GM12891 (cell line): ENCODE results near the gene EPM2AIP1.
A peak's percentile ranks its signal among the peaks of the same experiment; 100 is the strongest.

ENCODE experiments used
- DNase-seq: peaks from one replicate; pipeline ENCODE4 v3.0.0; 2011; ENCODE audit warnings: low spot score; ENCODE audit not compliant: insufficient read length
- FAIRE-seq: peaks from 2 replicates; lab custom pipeline; 2011; peaks lifted over from hg19 to GRCh38; lab: Jason Lieb, UNC
- PAX5 ChIP-seq: IDR thresholded peaks from 2 replicates; pipeline ENCODE4 v1.6.1; 2011; ENCODE audit warnings: low read length, moderate library complexity, mild to moderate bottlenecking; ENCODE audit not compliant: insufficient read depth, severe bottlenecking
- POLR2A ChIP-seq: IDR thresholded peaks from 2 replicates; pipeline ENCODE4 v1.6.1; 2011; ENCODE audit warnings: low read depth, low read length, control low read depth
- POLR2AphosphoS5 ChIP-seq: IDR thresholded peaks from 2 replicates; pipeline ENCODE4 v1.6.1; 2011; ENCODE audit warnings: low read depth, low read length, control low read depth
- POU2F2 ChIP-seq: IDR thresholded peaks from 2 replicates; pipeline ENCODE4 v1.6.1; 2011; ENCODE audit warnings: low read depth, mild to moderate bottlenecking, control low read depth, low read length, moderate library complexity
- SPI1 ChIP-seq: IDR thresholded peaks from 2 replicates; pipeline ENCODE4 v1.6.1; 2011; ENCODE audit warnings: low read depth, low read length, control low read depth
- TAF1 ChIP-seq: IDR thresholded peaks from 2 replicates; pipeline ENCODE4 v1.6.1; 2011; ENCODE audit warnings: low read depth, low read length, control low read depth

The EPM2AIP1 gene

GRCh38 chr3:37029111-37029510 lies 36.2 kb upstream of the EPM2AIP1 start:
- FAIRE-seq (no peak), DNase-seq (no peak)
- no peak for TF ChIP-seq POLR2AphosphoS5
- TF ChIP-seq PAX5 = no peak
- no peak for TF ChIP-seq SPI1
- no peak for TF ChIP-seq POLR2A
- no peak for TF ChIP-seq TAF1
- TF ChIP-seq POU2F2 = no peak

DNA sequence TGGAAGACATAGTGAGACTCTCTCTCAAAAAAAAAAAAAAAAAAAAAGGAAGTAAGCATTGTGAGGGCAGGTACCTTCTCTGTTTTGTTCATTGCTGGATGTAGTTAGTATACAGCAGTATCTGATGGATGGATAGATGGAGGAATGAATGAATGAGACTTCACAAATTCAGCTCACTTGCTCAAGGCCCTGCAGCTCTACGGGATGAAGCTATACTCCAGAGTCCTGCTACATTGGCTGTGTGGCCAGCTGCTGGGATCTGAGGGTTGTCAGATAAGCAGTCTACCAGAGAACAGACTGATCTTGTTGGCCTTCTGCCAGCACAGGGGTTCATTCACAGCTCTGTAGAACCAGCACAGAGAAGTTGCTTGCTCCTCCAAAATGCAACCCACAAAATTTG lies 35.4 kb upstream of the EPM2AIP1 start:
- TF ChIP-seq POLR2A (no peak), SPI1 (no peak), POLR2AphosphoS5 (no peak), PAX5 (no peak), POU2F2 (no peak)

DNA sequence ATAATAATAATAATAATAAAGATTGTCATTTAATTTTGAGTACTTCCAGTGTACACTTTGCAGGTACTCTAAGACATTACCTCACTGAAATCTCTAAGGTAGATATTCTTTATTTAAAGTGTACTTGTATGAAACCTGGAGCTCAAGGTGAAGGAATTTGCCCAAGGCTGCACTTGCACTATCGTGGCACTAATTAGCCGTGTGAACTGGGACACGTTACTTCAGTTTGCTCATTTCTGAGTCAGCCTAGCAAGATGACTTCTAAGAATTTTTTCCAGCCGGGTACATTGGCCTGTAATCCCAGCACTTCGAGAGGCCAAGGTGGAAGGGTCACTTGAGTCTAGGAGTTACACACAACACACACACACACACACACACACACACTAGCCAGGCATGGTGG lies 33.9 kb upstream of the EPM2AIP1 start:
- FAIRE-seq (no peak), DNase-seq (no peak)
- TF ChIP-seq TAF1 (no peak), POLR2AphosphoS5 (no peak), POLR2A (no peak), POU2F2 (no peak), PAX5 (no peak), SPI1 (no peak)

More for the DNA sequence above, 35.4 kb upstream of the EPM2AIP1 start:
- DNase-seq (no peak), FAIRE-seq (no peak)

DNA sequence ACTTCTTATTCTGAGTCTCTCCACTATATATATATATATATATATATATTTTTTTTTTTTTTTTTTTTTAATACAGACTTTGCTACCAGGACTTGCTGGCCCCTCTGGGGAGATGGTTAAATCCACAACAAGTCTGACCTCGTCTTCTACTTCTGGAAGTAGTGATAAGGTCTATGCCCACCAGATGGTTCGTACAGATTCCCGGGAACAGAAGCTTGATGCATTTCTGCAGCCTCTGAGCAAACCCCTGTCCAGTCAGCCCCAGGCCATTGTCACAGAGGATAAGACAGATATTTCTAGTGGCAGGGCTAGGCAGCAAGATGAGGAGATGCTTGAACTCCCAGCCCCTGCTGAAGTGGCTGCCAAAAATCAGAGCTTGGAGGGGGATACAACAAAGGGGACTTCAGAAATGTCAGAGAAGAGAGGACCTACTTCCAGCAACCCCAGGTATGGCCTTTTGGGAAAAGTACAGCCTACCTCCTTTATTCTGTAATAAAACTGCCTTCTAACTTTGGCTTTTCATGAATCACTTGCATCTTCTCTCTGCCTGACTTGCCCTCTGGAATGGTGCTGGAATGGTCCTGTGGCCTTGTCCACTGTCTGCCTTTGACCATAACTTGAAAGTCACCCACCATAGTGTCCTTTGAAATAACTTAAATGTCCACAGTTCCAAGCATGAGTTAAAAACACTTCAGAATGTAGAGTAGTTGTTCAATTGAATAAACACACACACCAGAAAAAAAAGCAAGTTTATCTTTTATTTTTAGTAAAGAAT lies 32.8 kb upstream of the EPM2AIP1 start:
- no peak for FAIRE-seq

GRCh38 chr3:37024820-37025405 lies 32.0 kb upstream of the EPM2AIP1 start:
- no peak for FAIRE-seq
- DNase-seq = no peak
- TF ChIP-seq SPI1 = peak; percentile 92
- TF ChIP-seq POU2F2 = no peak

More for the DNA sequence above, 32.8 kb upstream of the EPM2AIP1 start:
- DNase-seq = no peak
- TF ChIP-seq TAF1 (no peak), PAX5 (no peak), POU2F2 (no peak), SPI1 (no peak), POLR2AphosphoS5 (no peak)

DNA sequence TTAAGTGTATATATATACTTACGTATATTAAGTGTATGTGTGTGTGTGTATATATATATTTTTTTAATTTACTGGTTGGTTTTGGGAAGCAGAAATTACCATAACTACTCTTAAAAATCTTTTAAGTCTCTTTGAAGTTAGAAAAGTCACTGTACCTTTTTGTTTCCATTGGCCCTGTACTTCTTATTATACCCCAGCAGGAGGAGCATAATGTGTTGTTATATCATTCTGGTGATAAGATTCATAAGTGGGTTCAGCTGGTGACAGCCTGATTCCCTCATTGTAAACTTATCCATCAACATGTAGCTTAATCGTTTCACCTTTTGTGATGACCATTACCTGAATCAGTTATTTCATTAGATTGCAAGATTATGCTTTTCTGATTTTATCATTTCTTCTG lies 31.2 kb upstream of the EPM2AIP1 start:
- DNase-seq (no peak), FAIRE-seq (no peak)
- no peak for TF ChIP-seq POLR2AphosphoS5
- no peak for TF ChIP-seq POU2F2
- TF ChIP-seq POLR2A = no peak
- TF ChIP-seq TAF1 = no peak
- no peak for TF ChIP-seq PAX5
- TF ChIP-seq SPI1 = no peak

DNA sequence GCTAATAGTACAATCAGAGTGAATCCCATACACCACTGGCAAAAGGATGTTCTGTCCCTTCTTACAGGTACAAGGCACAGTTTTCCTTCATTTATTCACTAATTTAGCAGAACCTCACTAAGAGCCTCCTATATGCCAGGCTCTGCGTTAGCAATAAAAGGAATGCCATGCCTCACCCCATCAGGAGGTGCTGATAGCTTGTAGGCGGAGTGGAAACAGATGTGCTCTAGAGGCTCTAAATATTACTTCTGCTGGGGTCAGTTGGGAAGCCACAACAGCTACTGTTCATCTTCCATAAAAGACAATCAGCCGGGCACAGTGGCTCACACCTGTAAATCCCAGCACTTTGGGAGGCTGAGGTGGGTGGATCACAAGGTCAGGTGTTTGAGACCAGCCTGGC lies 24.8 kb upstream of the EPM2AIP1 start:
- no peak for FAIRE-seq
- TF ChIP-seq SPI1 (no peak), POLR2A (no peak), TAF1 (no peak), POU2F2 (no peak), PAX5 (no peak), POLR2AphosphoS5 (no peak)

DNA sequence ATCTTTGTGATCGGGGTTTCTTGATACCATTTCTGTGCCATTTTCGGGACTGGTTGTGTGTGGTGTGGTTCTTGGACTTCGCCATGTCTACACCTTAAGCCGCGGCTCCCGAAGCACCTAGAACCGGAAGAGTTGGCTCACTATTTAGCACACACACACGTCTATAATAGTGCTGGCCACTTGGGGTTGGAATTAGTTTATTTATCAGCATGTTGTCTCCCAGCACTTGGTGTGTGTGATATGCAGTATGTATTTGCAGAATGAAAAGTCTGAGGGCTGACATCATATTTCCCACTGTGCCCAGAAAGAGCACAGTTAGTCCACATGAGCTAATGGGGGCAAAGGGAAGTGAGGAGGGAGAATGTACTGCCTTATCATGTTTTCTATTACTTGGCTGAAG lies 24.0 kb upstream of the EPM2AIP1 start:
- DNase-seq = no peak
- TF ChIP-seq POLR2AphosphoS5 = no peak
- no peak for TF ChIP-seq POLR2A
- TF ChIP-seq TAF1 = no peak
- no peak for TF ChIP-seq POU2F2
- TF ChIP-seq SPI1 = no peak
- TF ChIP-seq PAX5 = no peak
- FAIRE-seq = no peak

More for the DNA sequence above, 24.8 kb upstream of the EPM2AIP1 start:
- DNase-seq = no peak

GRCh38 chr3:37015642-37016041 lies 22.7 kb upstream of the EPM2AIP1 start:
- TF ChIP-seq PAX5 (no peak), POLR2A (no peak), POU2F2 (no peak), SPI1 (no peak), POLR2AphosphoS5 (no peak), TAF1 (no peak)
- DNase-seq (no peak), FAIRE-seq (no peak)
